Astrocyte (in vitro differentiated cells and primary cell): ENCODE data around the gene PPP3R1.

Experiments used
- EZH2 ChIP-seq: IDR thresholded peaks from 2 replicates; pipeline ENCODE4 v1.6.1; 2012; ENCODE audit warnings: mild to moderate bottlenecking, low read length, inconsistent platforms; ENCODE audit not compliant: insufficient read depth
- TF ChIP-seq, protein P1 (sequence below): IDR thresholded peaks from 2 replicates; pipeline ENCODE4 v1.5.1; 2011; ENCODE audit warnings: low read depth, mild to moderate bottlenecking, inconsistent platforms, low read length, moderate library complexity; ENCODE audit not compliant: insufficient read depth

DNA sequence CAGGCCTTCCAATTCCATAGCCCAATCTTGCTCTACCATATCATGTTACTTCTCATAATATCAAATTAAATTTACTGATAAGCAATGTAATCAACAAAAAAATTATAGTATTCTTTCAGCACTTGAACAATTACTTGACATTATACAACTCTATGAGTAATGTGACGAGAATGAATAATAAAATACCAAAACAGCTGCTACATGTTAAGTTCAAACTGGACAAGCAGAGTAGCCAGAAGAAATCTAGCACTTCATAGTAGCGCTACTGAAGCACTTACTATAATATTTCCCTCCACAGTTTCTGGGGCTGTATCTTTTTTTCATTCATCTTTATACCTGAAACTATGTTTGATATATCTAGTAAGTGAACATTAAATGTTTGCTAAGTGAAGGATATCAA is 14.9 kb downstream of the PPP3R1 start:
- no peak for TF ChIP-seq EZH2
- TF ChIP-seq, protein P1, sequence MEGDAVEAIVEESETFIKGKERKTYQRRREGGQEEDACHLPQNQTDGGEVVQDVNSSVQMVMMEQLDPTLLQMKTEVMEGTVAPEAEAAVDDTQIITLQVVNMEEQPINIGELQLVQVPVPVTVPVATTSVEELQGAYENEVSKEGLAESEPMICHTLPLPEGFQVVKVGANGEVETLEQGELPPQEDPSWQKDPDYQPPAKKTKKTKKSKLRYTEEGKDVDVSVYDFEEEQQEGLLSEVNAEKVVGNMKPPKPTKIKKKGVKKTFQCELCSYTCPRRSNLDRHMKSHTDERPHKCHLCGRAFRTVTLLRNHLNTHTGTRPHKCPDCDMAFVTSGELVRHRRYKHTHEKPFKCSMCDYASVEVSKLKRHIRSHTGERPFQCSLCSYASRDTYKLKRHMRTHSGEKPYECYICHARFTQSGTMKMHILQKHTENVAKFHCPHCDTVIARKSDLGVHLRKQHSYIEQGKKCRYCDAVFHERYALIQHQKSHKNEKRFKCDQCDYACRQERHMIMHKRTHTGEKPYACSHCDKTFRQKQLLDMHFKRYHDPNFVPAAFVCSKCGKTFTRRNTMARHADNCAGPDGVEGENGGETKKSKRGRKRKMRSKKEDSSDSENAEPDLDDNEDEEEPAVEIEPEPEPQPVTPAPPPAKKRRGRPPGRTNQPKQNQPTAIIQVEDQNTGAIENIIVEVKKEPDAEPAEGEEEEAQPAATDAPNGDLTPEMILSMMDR, result no peak
